ENCODE measurements around the gene PHF19. TPM values are rescaled to one million over a fixed set of nuclear protein-coding genes. Genes with fewer than 3 reads are reported as not detected.

PHF19 gene
- total and polyA plus RNA-seq, 2 experiments from 2014 or later = 17.1 to 28.2 TPM

- DNase-seq = no peak
- H4K20me1 ChIP-seq (ENCODE audit: insufficient read depth) = no peaks in the 10 kb centered on the region
- H3K79me2 ChIP-seq (ENCODE audit: insufficient read depth) = no peaks in the 10 kb centered on the region
- no peak overlapping the region for H2AFZ ChIP-seq
- 89% methylated on average over 6 of the region's 6 CpGs for WGBS, 2 experiments (ENCODE audit: low coverage in 1 of 2, low lambda C conversion rate in 2 of 2, missing lambda C conversion rate in 2 of 2)
- H3K27me3 ChIP-seq (replicated peaks; ENCODE audit: insufficient read depth) = no peaks in the 10 kb centered on the region
- H3K9me2 ChIP-seq (ENCODE audit: insufficient read depth) = no peaks in the 10 kb centered on the region
- no peak overlapping the region for H3K4me2 ChIP-seq (ENCODE audit: unreplicated experiment)
- H3K36me3 ChIP-seq (ENCODE audit: low read depth) = no peaks in the 10 kb centered on the region
- H3K27ac ChIP-seq = no peak overlapping the region
- no peaks in the 10 kb centered on the region for H3K9me3 ChIP-seq (ENCODE audit: low read depth)
- H3K4me3 ChIP-seq = no peak overlapping the region
- no peak overlapping the region for H3K9ac ChIP-seq
- in situ Hi-C loops (cut with MboI) = no loop called here
- H3F3A ChIP-seq (ENCODE audit: insufficient read depth) = peaks cover 3% of the 10 kb centered on the region; the same call in 1 of the 2 replicates
- H3K4me1 ChIP-seq (ENCODE audit: insufficient read depth) = peaks cover 17% of the 10 kb centered on the region
- TF ChIP-seq EZH2 (IDR thresholded peaks at IDR 0.05; ENCODE audit: insufficient read depth, poor library complexity, severe bottlenecking) (no peak), EZH2phosphoT487 (IDR thresholded peaks at IDR 0.05; ENCODE audit: insufficient read depth, low read depth) (no peak)
These were observed 43.1 kb upstream of the PHF19 start for GRCh38 chr9:120919843-120920805.

GRCh38 chr9:120918931-120919842 lies 42.2 kb upstream of the PHF19 start:
- H3K79me2 ChIP-seq (ENCODE audit: insufficient read depth) = no peaks in the 10 kb centered on the region
- H3K27me3 ChIP-seq (replicated peaks; ENCODE audit: insufficient read depth) = no peaks in the 10 kb centered on the region
- peak overlapping the region; percentile 49 for H2AFZ ChIP-seq
- H3K36me3 ChIP-seq (ENCODE audit: low read depth) = no peaks in the 10 kb centered on the region
- H3K9me2 ChIP-seq (ENCODE audit: insufficient read depth) = no peaks in the 10 kb centered on the region
- peaks cover 3% of the 10 kb centered on the region; the same call in 1 of the 2 replicates for H3F3A ChIP-seq (ENCODE audit: insufficient read depth)
- no peak overlapping the region for H3K9ac ChIP-seq
- H3K27ac ChIP-seq = no peak overlapping the region
- H3K4me3 ChIP-seq = no peak overlapping the region
- in situ Hi-C loops (cut with MboI) = no loop called here
- H4K20me1 ChIP-seq (ENCODE audit: insufficient read depth) = no peaks in the 10 kb centered on the region
- no peak for DNase-seq
- TF ChIP-seq EZH2 (IDR thresholded peaks at IDR 0.05; ENCODE audit: insufficient read depth, poor library complexity, severe bottlenecking) (no peak), EZH2phosphoT487 (IDR thresholded peaks at IDR 0.05; ENCODE audit: insufficient read depth, low read depth) (no peak)
- H3K4me1 ChIP-seq (ENCODE audit: insufficient read depth) = peaks cover 17% of the 10 kb centered on the region
- WGBS, 2 experiments (ENCODE audit: low coverage in 1 of 2, low lambda C conversion rate in 2 of 2, missing lambda C conversion rate in 2 of 2) = 57% methylated on average over 19 of the region's 20 CpGs
- H3K4me2 ChIP-seq (ENCODE audit: unreplicated experiment) = peak overlapping the region; percentile 23
- no peaks in the 10 kb centered on the region for H3K9me3 ChIP-seq (ENCODE audit: low read depth)

- H2AFZ ChIP-seq = peak overlapping the region; percentile 49; the same call in 1 of the 2 replicates
- H3F3A ChIP-seq (ENCODE audit: insufficient read depth) = peaks cover 3% of the 10 kb centered on the region; the same call in 1 of the 2 replicates
- 96 to 98% methylated on average over 4 of the region's 4 CpGs for WGBS, 2 experiments (ENCODE audit: low coverage in 1 of 2, low lambda C conversion rate in 2 of 2, missing lambda C conversion rate in 2 of 2)
- no peaks in the 10 kb centered on the region for H3K9me3 ChIP-seq (ENCODE audit: low read depth)
- H3K9ac ChIP-seq = no peak overlapping the region
- H3K4me1 ChIP-seq (ENCODE audit: insufficient read depth) = peaks cover 17% of the 10 kb centered on the region
- DNase-seq = no peak
- H4K20me1 ChIP-seq (ENCODE audit: insufficient read depth) = no peaks in the 10 kb centered on the region
- H3K9me2 ChIP-seq (ENCODE audit: insufficient read depth) = no peaks in the 10 kb centered on the region
- in situ Hi-C loops (cut with MboI) = no loop called here
- no peak overlapping the region for H3K27ac ChIP-seq
- H3K79me2 ChIP-seq (ENCODE audit: insufficient read depth) = no peaks in the 10 kb centered on the region
- H3K4me3 ChIP-seq = no peak overlapping the region
- no peak overlapping the region for H3K4me2 ChIP-seq (ENCODE audit: unreplicated experiment)
- no peaks in the 10 kb centered on the region for H3K27me3 ChIP-seq (replicated peaks; ENCODE audit: insufficient read depth)
- H3K36me3 ChIP-seq (ENCODE audit: low read depth) = no peaks in the 10 kb centered on the region
- TF ChIP-seq EZH2 (IDR thresholded peaks at IDR 0.05; ENCODE audit: insufficient read depth, poor library complexity, severe bottlenecking) = no peak
- no peak for TF ChIP-seq EZH2phosphoT487 (IDR thresholded peaks at IDR 0.05; ENCODE audit: insufficient read depth, low read depth)
These were observed 41.2 kb upstream of the PHF19 start for GRCh38 chr9:120917929-120918762.

All from GM23248 (cell line).